Karpas-422 (cell line): Measurements from ENCODE around the gene ZNF341. TPM values are rescaled to one million over a fixed set of nuclear protein-coding genes. Genes with fewer than 3 reads are reported as not detected.

Source experiments
- DNase-seq: peaks from one replicate; pipeline ENCODE4 v3.0.0-alpha.2; 2015
- H2AFZ ChIP-seq: fragments of 200-600 bp; sonication (generic); 2 replicates; pipeline ENCODE4 v1.6.1; 2014; ENCODE audit warnings: antibody characterized with exemption, low read length, mixed read lengths
- H3K27ac ChIP-seq: fragments of 200-600 bp; sonication (generic); 2 replicates; pipeline ENCODE4 v1.5.1; 2014; ENCODE audit warnings: mild to moderate bottlenecking, low read length, moderate library complexity
- H3K27me3 ChIP-seq: fragments of 200-600 bp; sonication (generic); 2 replicates; pipeline ENCODE4 v1.6.1; 2014; ENCODE audit warnings: low read length, mixed read lengths
- H3K36me3 ChIP-seq: fragments of 200-600 bp; sonication (generic); 2 replicates; pipeline ENCODE4 v1.6.1; 2014; ENCODE audit warnings: low read length, mixed read lengths; ENCODE audit not compliant: insufficient read depth
- H3K4me1 ChIP-seq: fragments of 200-600 bp; sonication (generic); 2 replicates; pipeline ENCODE4 v1.6.1; 2014; ENCODE audit warnings: mild to moderate bottlenecking, low read length, mixed read lengths
- H3K4me2 ChIP-seq: fragments of 200-600 bp; sonication (generic); 2 replicates; pipeline ENCODE4 v1.6.1; 2014; ENCODE audit warnings: low read length, low read depth, mild to moderate bottlenecking; ENCODE audit not compliant: poor library complexity, severe bottlenecking
- H3K4me3 ChIP-seq: fragments of 200-600 bp; sonication (generic); 2 replicates; pipeline ENCODE4 v1.5.1; 2014; ENCODE audit warnings: mild to moderate bottlenecking, antibody characterized with exemption, low read length, mixed read lengths
- H3K79me2 ChIP-seq: fragments of 200-600 bp; sonication (generic); 2 replicates; pipeline ENCODE4 v1.6.1; 2014; ENCODE audit warnings: mild to moderate bottlenecking, low read length, mixed read lengths
- H3K9ac ChIP-seq: fragments of 200-600 bp; sonication (generic); 2 replicates; pipeline ENCODE4 v1.6.0; 2014; ENCODE audit warnings: low read length
- H3K9me2 ChIP-seq: fragments of 200-600 bp; sonication (generic), shearing (Covaris generic); replicated peaks from 2 replicates; pipeline ENCODE4 v1.6.0; 2014; ENCODE audit warnings: mild to moderate bottlenecking, low read length, moderate library complexity; ENCODE audit not compliant: insufficient read depth
- H3K9me3 ChIP-seq: fragments of 300-700, 200-600 bp; sonication (generic); 2 replicates; pipeline ENCODE4 v1.6.1; 2014; ENCODE audit warnings: low read length, mixed read lengths
- H4K20me1 ChIP-seq: fragments of 200-600 bp; sonication (generic); 2 replicates; pipeline ENCODE4 v1.6.1; 2014; ENCODE audit warnings: mild to moderate bottlenecking, antibody characterized with exemption, low read length, low read depth; ENCODE audit not compliant: insufficient read depth
- total RNA-seq: library from RNA; depleted of rRNA; stranded (reverse); fragments of >200 nt; shearing (Covaris generic); gene quantifications from 2 replicates; pipeline ENCODE4 v1.2.3, GENCODE V29; 2014; ENCODE audit warnings: low replicate concordance

ZNF341 gene
- total RNA-seq, 1 experiment from 2014 or later, result 3.0 TPM

DNA sequence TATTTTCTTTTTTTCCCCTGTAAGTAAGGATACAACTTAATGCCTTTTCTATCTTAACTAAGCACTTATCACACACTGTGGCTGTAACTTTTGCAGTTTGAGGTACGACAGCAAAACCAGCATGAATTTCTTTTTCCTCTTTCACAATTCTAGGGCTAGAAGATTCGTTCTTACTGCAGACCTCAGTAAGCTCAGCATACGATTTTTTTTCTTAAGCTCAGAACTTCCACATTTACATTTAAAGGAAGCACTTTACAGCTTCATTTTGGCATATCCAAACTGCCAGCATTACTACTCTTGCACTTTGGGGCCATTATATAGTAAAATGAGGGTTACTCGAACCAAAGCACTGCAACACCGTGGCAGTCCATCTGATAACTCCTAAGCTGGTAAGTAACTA, 78.5 kb downstream of the ZNF341 start:
- Histone ChIP-seq H3K9me2 (no peaks in the 10 kb centered on the region), H3K36me3 (no peaks in the 10 kb centered on the region), H3K4me2 (peak overlapping the region; percentile 29), H3K79me2 (peaks cover 41% of the 10 kb centered on the region), H3K27ac (no peak overlapping the region), H3K9me3 (no peaks in the 10 kb centered on the region), H3K4me3 (no peak overlapping the region), H3K9ac (no peak overlapping the region), H3K4me1 (peaks cover 23% of the 10 kb centered on the region), H4K20me1 (peaks cover 6% of the 10 kb centered on the region; the same call in 1 of the 2 replicates), H3K27me3 (no peaks in the 10 kb centered on the region), H2AFZ (peak overlapping the region; percentile 76)
- no peak for DNase-seq

- Histone ChIP-seq H3K27me3 (no peaks in the 10 kb centered on the region), H3K9me2 (no peaks in the 10 kb centered on the region), H3K36me3 (no peaks in the 10 kb centered on the region; the same call in 1 of the 2 replicates), H3K4me2 (peak within 1 kb of the TSS; percentile 76), H3K79me2 (peaks cover 49% of the 10 kb centered on the region), H3K27ac (peak within 1 kb of the TSS; percentile 76), H2AFZ (peak within 1 kb of the TSS; percentile 76), H3K4me3 (peak within 1 kb of the TSS; percentile 79), H3K9ac (peak within 1 kb of the TSS; percentile 84), H4K20me1 (peaks cover 15% of the 10 kb centered on the region; the same call in 1 of the 2 replicates), H3K4me1 (peaks cover 30% of the 10 kb centered on the region), H3K9me3 (no peaks in the 10 kb centered on the region)
- DNase-seq, result peak; percentile 99
Measured at GRCh38 chr20:33810885-33811775, 79.3 kb downstream of the ZNF341 start, which contains the start of gene CHMP4B. TSS of gene CHMP4B (plus strand) at chr20:33811348. CDS start at chr20:33811469, 121 bp downstream.

DNA sequence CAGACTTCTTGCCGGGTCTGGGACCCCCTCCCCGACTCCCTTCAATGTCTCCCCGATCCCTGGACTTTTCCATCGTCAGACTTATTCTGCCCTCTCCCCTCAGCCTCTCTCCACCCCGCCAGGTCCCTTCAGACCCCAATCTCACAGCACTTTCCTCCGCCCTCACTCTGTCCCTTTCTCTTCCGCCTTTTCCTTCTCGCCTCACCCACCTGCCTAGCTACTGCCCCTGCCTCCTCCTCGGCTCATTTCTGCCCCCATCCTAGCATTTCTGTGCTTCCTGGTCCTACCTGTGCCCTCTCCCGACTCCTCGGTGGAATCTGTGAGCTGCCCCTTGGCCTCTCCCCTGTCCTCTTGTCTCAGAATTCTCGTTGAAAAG, 80.0 kb downstream of the ZNF341 start:
- peak overlapping the region; percentile 76 for H3K4me2 ChIP-seq
- peaks cover 36% of the 10 kb centered on the region for H3K4me1 ChIP-seq
- peak overlapping the region; percentile 84 for H3K9ac ChIP-seq
- no peaks in the 10 kb centered on the region for H3K9me2 ChIP-seq
- peak; percentile 77 for DNase-seq
- peak overlapping the region; percentile 76 for H3K27ac ChIP-seq
- H3K27me3 ChIP-seq, result no peaks in the 10 kb centered on the region
- H3K36me3 ChIP-seq, result no peaks in the 10 kb centered on the region; the same call in 1 of the 2 replicates
- peak overlapping the region; percentile 44; the same call in 1 of the 2 replicates for H2AFZ ChIP-seq
- H3K4me3 ChIP-seq, result peak overlapping the region; percentile 79
- peaks cover 17% of the 10 kb centered on the region; the same call in 1 of the 2 replicates for H4K20me1 ChIP-seq
- peaks cover 56% of the 10 kb centered on the region for H3K79me2 ChIP-seq
- H3K9me3 ChIP-seq, result no peaks in the 10 kb centered on the region

GRCh38 chr20:33812152-33812849, 80.5 kb downstream of the ZNF341 start:
- no peaks in the 10 kb centered on the region for H3K27me3 ChIP-seq
- peak; percentile 52 for DNase-seq
- H3K9me3 ChIP-seq, result no peaks in the 10 kb centered on the region
- peaks cover 61% of the 10 kb centered on the region for H3K79me2 ChIP-seq
- H3K36me3 ChIP-seq, result no peaks in the 10 kb centered on the region; the same call in 1 of the 2 replicates
- no peak overlapping the region for H2AFZ ChIP-seq
- peak overlapping the region; percentile 79 for H3K4me3 ChIP-seq
- H3K9me2 ChIP-seq, result no peaks in the 10 kb centered on the region
- peaks cover 41% of the 10 kb centered on the region for H3K4me1 ChIP-seq
- H3K27ac ChIP-seq, result peak overlapping the region; percentile 76
- peak overlapping the region; percentile 76 for H3K4me2 ChIP-seq
- H4K20me1 ChIP-seq, result peaks cover 20% of the 10 kb centered on the region; the same call in 1 of the 2 replicates
- H3K9ac ChIP-seq, result peak overlapping the region; percentile 84

GRCh38 chr20:33812908-33813462, 81.2 kb downstream of the ZNF341 start:
- Histone ChIP-seq H3K4me3 (peak overlapping the region; percentile 79), H3K79me2 (peaks cover 68% of the 10 kb centered on the region), H3K9me2 (no peaks in the 10 kb centered on the region), H3K27me3 (no peaks in the 10 kb centered on the region), H3K9ac (peak overlapping the region; percentile 84), H4K20me1 (peaks cover 27% of the 10 kb centered on the region; the same call in 1 of the 2 replicates), H3K36me3 (no peaks in the 10 kb centered on the region; the same call in 1 of the 2 replicates), H3K9me3 (no peaks in the 10 kb centered on the region), H3K4me1 (peaks cover 48% of the 10 kb centered on the region), H2AFZ (no peak overlapping the region), H3K27ac (peak overlapping the region; percentile 76), H3K4me2 (peak overlapping the region; percentile 76)
- peak; percentile 74 for DNase-seq

DNA sequence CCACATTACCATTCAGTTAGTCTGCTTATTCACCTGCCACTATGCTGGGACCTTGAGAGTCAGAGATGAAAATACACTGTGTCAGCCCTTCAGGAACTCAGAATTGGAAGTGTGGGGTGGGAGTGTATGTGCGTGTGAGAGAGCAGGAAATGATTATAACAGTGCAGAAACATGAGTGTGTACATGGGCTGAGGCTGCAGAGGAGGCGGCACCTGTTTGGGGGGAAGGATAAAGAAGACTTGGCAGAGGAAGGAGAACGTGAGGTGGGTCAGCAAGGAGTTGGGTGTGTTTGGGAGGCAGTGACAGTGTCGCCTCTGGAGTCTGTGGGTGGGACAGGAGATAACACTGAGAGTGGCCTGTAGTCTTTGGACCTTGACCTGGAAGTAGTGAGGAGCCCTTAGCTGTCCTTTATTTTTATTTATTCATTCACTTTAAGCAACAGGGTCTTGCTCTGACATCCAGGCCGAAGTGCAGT, 82.5 kb downstream of the ZNF341 start:
- Histone ChIP-seq H3K36me3 (no peaks in the 10 kb centered on the region; the same call in 1 of the 2 replicates), H3K9me2 (no peaks in the 10 kb centered on the region), H3K9ac (no peak overlapping the region), H4K20me1 (peaks cover 29% of the 10 kb centered on the region; the same call in 1 of the 2 replicates), H3K4me3 (no peak overlapping the region), H3K9me3 (no peaks in the 10 kb centered on the region), H2AFZ (no peak overlapping the region), H3K27me3 (no peaks in the 10 kb centered on the region), H3K4me2 (no peak overlapping the region), H3K4me1 (peaks cover 61% of the 10 kb centered on the region), H3K79me2 (peaks cover 81% of the 10 kb centered on the region), H3K27ac (no peak overlapping the region)
- DNase-seq, result no peak

- no peak for DNase-seq
- Histone ChIP-seq H4K20me1 (peaks cover 36% of the 10 kb centered on the region), H3K36me3 (no peaks in the 10 kb centered on the region; the same call in 1 of the 2 replicates), H3K9ac (no peak overlapping the region), H3K79me2 (peaks cover 95% of the 10 kb centered on the region), H3K9me3 (no peaks in the 10 kb centered on the region), H3K27me3 (no peaks in the 10 kb centered on the region), H3K27ac (no peak overlapping the region), H3K4me3 (no peak overlapping the region), H3K9me2 (no peaks in the 10 kb centered on the region), H3K4me2 (no peak overlapping the region), H3K4me1 (peaks cover 65% of the 10 kb centered on the region), H2AFZ (no peak overlapping the region)
Measured at GRCh38 chr20:33815671-33816070, 83.9 kb downstream of the ZNF341 start.
